Umbilical cord (tissue), 2 donors: ENCODE results near the gene ERVMER34-1. TPM values are rescaled to one million over a fixed set of nuclear protein-coding genes. Genes with fewer than 3 reads are reported as not detected.

Experiments
- DNase-seq: peaks from one replicate; pipeline ENCODE4 v3.0.0-alpha.2; 2015; ENCODE audit warnings: low spot score
- total RNA-seq: library from RNA; depleted of rRNA; stranded (reverse); fragments of >200 nt; gene quantifications from one replicate; pipeline ENCODE4 v1.2.3, GENCODE V29; 2014; ENCODE audit warnings: low replicate concordance; ENCODE audit not compliant: insufficient read depth

ERVMER34-1 gene, protein sequence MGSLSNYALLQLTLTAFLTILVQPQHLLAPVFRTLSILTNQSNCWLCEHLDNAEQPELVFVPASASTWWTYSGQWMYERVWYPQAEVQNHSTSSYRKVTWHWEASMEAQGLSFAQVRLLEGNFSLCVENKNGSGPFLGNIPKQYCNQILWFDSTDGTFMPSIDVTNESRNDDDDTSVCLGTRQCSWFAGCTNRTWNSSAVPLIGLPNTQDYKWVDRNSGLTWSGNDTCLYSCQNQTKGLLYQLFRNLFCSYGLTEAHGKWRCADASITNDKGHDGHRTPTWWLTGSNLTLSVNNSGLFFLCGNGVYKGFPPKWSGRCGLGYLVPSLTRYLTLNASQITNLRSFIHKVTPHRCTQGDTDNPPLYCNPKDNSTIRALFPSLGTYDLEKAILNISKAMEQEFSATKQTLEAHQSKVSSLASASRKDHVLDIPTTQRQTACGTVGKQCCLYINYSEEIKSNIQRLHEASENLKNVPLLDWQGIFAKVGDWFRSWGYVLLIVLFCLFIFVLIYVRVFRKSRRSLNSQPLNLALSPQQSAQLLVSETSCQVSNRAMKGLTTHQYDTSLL
- total RNA-seq, result 3.9 TPM

DNA sequence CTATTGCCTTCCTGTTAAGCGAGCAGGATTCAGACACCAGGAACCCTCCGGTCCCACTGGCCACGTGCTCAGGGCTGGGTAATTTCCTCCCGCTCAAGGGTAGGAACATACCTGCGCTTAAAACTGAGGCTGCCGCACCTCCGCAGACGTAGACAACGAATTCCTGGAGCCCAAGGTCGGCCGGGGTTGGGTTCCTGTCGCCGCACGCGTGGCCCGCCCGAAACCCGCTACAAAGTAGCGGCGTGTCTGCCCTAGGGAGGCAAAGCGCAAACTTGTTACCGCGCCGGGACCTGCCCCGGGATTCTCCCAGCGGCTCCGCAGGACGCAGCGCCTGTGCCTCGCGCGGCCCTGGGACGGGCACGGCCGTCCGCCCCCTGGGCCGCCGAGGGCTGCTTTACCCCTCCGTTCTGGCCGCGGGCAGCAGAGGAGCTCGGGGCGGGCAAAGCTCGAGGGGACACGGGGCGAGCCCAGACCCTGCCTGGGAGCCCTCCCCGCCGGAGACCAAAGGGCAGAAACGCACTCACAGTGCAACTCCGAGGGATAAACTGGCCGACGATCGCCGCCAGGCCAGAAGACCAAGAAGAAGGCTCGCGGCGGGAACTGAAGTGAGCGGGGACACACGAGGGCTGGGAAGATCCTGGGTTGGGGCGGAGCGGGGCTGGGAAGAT is at the start of gene ERVMER34-1:
TSS of gene ERVMER34-1 (minus strand) at position 607 of the 668 bp plus-strand sequence. CDS start 5,905 bp downstream, outside the sequence.
- peak; percentile 23 for DNase-seq

DNA sequence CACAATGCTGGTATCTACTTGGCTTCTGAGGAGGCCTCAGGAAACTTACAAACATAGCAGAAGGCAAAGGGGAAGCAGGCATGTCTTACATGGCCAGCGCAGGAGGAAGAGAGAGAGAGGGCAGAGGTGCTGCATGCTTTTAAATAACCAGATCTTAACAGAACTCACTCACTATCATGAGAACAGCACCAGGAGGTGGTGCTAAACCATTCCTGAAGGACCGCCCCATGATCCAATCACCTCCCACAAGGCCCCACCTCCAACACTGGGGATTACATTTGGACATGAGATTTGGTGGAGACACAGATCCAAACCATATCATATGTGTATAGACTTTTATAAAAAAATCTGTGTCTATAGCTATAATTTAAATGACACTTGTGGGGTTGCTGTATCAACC is 48.6 kb upstream of the ERVMER34-1 start:
- DNase-seq, result no peak

- no peak for DNase-seq
Measured at GRCh38 chr4:52795533-52795932, 44.3 kb upstream of the ERVMER34-1 start.

DNA sequence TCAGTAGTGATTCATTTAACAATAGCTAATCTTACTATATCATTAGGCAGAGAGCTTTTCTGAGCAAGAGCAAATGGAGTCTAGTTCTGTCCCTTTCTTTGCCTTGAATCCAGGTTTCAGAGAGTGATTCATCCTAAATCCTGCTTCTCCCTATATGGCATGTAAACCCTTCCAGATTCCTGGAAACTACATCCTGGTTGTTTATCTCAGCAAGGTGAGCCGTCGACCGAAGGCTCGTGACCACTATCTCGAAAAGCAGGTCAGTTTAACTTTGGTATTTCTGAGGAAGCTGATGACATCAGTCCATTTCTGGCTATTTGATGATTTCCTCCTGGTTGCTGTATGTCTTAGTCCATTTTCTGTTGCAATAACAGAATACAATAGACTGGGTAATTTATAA is 40.7 kb upstream of the ERVMER34-1 start:
- DNase-seq, result no peak

GRCh38 chr4:52789774-52790173 is 38.5 kb upstream of the ERVMER34-1 start:
- DNase-seq, result no peak

- no peak for DNase-seq
Measured at GRCh38 chr4:52788806-52789205, 37.6 kb upstream of the ERVMER34-1 start.

GRCh38 chr4:52783069-52783468 is 31.8 kb upstream of the ERVMER34-1 start:
- DNase-seq, result no peak

GRCh38 chr4:52780617-52781354 is 29.6 kb upstream of the ERVMER34-1 start:
- DNase-seq, result no peak

GRCh38 chr4:52780206-52780605 is 29.0 kb upstream of the ERVMER34-1 start:
- peak; percentile 45 for DNase-seq

DNA sequence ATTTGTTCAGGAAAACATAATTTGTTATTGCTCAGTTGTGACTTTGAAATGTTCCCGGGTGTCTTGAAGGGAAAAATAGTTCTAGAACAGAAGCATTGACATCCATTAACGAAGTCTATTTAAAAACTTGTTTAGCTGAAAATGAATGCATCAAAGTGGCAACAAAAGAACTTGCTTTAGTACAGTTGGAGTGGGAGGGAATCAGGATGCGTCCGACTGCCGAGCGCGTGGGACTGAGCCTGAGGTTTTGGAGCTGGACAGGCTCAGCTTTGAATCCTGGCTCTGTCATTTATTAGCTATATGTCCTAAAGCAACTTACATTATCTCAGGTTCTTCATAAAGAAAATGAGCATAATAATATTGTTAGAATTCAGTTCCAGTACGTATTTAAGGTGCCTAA is 9.0 kb upstream of the ERVMER34-1 start:
- no peak for DNase-seq

DNA sequence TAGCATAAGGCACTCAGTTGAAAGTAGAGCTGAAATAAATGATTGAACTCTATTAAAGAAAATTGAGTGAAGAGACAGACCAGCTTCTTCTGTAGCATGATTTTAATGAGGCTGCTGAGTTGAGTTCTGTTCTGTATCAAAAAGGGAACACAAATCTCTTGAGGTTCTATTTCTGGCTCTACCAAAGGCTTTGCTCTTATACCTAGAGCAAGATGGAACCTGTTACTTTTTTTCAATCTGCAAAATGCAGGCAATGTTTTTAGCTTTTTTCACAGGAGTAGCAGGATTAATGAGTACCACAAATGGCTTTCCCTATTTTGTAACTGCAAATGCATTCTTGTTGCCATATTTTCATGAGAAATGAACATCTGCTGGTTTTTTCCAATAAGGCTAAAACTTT is 4.2 kb upstream of the ERVMER34-1 start:
- peak; percentile 3 for DNase-seq

DNA sequence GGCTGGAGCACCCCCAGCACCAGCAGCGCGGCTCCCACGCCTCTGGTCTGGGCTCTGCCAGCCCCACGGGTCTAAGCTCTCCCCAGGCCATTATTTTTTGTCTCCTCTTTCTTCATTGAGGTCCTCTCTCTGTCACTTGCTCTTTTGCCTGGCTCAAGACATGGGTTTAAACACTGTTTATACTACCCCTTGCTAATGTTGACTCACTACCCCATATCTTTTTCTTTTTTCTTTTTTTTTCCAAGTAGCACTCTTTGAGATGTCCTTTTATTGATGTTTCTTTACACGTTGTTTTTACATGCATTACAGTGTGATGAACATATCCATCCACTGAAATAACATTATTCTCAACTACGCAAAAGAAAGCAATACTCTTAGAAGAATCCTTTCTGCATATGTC is 1.7 kb upstream of the ERVMER34-1 start:
- no peak for DNase-seq

- DNase-seq, result peak; percentile 17
Measured at GRCh38 chr4:52751487-52751911, 274 bp upstream of the ERVMER34-1 start.

DNA sequence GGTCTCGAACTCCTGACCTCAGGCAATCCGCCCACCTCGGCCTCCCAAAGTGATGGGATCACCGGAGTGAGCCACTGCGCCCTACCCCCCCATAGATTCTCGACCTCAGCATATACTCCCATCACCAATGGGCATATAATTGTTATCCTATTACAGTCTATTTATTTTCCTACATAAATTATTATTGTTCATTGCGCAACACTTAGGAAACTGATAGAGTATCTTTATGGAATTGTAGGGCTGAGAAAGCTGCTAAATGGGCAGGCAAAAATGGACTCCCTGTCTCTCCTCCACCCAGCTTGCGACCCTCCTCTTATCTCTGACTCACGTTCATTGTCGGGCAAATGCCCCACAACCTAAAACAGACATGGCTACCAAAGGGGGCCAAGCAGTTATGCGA is 1.0 kb downstream of the ERVMER34-1 start:
- DNase-seq, result no peak

- no peak for DNase-seq
Measured at GRCh38 chr4:52748432-52748831, 2.8 kb downstream of the ERVMER34-1 start.

- no peak for DNase-seq
Measured at GRCh38 chr4:52744588-52744987, 6.6 kb downstream of the ERVMER34-1 start.

DNA sequence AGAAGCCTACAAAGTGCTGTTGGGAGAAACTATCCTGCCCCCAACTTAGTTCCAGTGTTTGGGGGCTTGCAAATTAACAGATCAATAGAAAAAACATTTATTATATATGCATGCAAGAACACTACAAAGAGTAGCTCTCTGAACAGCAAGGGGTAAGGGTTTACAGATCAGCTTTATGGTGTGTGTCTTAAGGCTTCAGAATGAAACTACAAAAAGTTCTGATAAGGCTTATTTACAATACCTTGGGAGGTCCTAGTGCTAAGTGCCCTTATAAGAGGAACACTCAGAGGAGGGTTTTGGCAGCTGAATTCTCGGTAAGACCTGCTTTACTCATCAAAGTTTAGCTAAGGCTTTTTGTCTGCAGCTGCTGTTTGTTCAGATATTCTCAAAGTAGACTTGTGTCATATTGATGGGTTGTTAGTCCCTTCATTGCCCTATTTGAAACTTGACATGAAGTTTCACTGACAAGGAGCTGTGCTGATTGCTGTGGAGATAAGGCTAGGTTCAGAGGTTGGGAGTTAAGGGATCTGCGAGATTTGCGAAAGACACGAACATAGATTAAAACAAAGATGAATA is 7.7 kb downstream of the ERVMER34-1 start:
- DNase-seq, result no peak

GRCh38 chr4:52729586-52729985 is 21.6 kb downstream of the ERVMER34-1 start:
- no peak for DNase-seq

DNA sequence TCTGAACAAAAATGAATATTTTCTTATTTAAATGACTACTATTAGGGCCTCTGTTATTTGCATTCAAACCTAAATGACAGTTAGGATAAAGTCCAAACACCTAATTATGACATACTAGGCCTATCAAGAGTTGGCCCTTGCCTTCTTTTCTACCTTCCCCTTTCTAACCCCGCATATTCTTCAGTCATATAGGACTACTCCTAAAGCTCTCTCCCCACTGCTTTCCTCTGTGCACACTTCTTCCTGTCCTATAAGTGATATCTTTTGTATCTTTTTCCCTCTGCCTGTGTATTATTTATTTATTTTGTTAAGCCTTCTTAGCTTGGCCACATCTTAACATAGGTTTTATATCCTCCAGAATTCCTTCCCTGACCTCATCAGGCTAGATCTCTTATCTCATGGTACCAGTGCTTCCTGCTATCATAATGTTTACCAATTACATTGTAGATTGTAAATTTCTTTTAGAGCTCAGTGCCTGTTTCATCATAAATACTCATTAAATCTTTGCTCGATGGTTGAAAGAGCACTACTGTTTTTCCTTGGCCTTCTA is 22.5 kb downstream of the ERVMER34-1 start:
- no peak for DNase-seq

DNA sequence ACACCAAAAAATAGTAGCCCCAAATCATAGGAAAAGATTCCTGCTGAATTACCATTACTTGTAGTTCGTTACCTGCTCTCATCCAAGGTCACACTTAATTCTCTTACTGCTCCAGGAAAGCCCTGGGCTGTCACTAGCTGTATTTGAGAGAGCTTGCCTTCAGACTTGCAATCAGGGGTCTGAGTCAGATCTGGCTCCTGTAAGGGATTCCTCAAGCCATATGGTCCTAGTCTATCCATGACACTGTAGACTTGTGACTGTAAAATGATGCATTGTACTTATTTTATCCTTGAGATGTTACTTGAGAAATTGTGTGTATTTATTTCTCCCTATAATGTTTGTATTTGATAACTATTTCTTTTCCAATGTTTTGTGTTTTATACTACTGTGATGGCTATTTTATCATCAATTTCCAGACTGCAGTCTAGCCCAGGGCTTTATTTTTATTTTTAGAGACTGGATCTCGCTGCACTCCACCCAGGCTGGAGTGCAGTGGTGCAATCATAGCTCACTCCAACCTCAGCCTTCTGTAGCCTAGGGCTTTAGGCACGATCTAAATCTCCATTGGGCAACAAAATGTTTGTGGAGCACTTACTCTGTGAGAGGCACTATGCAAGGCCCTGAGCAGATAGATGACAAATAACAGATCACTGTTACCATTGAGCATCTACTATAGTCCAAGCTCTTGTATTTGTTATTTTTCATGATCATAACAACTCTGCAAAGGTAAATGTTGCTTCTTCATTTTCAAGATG is 24.2 kb downstream of the ERVMER34-1 start:
- DNase-seq, result no peak
